T-helper 2 cell (primary cell): ENCODE data around the gene MYO1D.

Experiments
- DNase-seq, 5 experiments: peaks; one replicate each; pipeline versions ENCODE4 v3.0.0 to v3.0.0-alpha.2; 2012 to 2022

Gene MYO1D

DNA sequence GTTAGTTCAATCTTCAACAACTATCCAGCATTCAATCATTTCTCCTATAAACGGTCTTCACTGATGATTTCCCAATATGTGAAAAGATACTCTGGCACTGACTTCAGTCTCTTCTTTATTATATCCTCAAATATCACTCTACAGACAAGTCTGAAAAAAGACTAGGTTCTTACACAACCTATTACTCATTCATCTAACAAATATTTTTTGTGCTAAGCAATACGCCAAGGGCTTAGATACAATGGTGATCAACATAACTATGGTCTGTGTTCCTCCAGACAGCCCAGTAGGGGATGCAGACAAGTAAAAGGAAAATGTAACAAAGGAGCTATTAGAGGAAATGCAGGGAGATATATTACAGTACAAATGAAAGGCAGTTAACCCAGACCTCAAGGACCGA is 63.9 kb downstream of the MYO1D start:
- DNase-seq: no peak

DNA sequence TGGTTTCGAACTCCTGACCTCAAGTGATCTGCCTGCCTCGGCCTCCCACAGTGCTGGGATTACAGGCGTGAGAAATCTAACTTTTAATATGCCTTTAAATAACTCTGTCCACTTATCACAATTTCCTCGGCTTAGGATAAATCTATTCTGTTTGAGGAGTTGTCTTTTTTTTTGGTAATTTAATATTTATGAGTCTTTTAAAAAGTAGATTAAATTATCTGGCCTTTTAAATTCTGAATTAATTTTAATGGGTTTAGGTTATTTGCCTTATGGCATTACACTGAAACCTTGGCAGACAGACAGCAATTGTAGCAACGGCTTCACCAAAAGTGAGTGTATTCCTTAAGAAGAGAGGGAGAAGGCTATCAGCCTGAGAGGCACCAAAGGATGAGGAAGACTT is 66.2 kb downstream of the MYO1D start:
- DNase-seq: no peak

DNA sequence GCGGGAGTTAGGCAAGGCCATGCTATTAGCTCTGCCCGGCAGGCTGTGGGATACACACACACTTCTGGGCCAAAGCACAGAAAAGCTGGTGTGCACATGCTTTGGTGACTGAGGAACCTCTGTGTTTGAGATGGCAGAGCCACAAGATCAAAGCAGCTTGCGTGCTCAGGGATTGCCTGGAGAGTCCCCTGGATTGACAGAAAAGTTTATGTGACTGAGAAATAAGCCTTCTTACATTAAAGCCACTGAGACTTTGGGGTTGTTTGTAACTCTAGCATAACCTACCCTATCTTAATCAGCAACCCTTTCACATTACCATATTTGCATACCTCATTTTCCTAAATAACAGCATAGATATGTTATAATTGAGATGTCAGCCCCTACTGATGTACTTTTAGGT is 69.3 kb downstream of the MYO1D start:
- DNase-seq: peak in 1 of 5 experiments; percentile 22

DNA sequence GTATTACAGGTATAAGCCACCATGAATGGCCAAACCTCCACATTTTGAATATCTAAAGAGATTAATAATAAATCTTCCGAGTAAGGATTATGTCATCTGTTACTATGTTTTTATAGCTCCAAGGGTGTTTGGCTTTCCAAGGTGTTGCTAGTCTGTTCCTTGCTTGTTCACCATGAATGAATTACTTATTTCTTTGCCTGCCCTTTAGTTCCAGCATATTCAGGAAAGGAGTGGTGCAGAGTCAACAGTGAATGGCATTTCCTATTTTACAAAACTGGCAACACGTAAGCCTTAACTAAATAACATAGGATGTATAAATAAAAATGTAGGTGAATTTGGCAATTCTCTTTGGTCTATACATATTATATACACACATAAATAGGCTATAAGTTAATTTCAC is 70.3 kb downstream of the MYO1D start:
- no peak for DNase-seq

DNA sequence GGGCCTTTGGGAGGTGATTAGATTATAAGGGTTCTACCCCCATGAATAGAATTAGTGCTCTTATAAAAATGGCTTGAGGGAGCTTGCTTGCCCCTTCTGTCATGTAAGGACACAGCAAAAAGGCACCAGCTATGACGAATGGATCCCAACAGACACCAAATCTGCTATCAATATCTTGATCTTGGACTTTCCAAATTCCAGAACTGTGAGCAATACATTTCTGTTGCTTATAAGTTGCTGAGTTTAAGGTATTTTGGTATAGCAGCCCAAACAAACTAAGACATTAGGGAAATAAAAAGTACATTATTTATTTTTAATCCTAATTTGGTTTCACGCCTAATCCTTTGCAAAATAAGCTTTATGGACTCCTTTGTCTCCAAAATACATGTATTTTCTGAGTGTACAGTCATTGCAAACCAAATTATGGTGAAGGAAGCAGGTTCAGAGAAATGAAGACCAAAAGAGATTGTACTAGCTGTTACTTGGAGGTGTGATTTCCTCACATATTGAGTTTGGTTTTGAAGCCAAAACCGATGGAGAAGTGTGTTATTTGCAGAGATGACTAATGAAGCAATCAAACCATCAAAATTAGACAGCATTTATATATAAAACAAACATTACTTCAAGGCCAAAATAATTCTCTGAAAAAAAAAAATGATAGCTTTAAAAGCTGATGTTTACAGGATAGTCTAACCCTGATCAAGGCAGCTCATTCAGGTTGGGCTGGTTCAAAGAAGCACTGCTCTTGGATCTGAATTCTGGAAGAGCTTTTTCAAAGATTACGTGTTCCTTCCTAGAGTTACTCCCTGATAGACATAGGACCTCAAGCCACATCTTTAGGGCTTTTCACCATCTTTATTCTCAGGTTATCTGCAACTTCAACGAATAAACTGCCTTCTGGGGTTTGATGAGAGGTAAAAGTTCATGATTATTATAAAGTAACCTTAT is 71.6 kb downstream of the MYO1D start:
- peak in 1 of 5 experiments; percentile 65 for DNase-seq

DNA sequence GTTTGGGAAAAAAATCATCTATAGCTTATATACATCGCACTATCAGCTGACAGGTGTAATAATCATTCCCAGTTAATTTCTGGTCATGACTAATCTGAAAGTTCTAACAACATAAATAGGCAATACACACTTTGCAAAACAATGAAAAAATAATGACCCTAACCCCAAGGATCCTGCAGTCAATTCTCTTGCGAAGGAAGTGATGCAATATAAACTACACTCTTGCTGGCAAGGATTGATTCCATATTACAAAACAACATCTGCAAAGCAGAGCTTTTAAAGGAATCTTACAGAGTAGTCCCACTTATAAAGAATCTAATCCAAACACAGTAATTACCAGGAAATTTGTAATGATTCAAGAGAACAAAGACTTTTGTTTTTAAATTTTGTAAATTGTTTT is 73.4 kb downstream of the MYO1D start:
- DNase-seq: no peak

DNA sequence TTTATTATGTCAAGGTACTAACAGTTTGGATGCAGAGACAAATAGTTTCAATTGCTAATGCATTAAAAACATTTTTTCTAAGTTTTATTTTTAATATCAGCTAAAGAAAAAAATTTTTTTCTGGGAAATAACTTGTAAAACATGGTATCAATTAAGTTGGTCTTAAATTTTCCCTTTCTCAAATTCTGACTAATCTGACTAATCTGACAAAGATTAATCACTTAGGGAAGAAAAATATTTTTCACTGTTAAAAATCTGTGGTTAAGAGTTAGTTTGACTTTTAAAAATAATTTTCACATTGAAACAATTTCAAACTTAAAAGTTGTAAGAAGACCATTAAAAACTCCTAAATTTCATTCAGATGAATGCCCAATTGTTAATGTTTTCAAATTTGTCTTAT is 74.6 kb downstream of the MYO1D start:
- DNase-seq: no peak

DNA sequence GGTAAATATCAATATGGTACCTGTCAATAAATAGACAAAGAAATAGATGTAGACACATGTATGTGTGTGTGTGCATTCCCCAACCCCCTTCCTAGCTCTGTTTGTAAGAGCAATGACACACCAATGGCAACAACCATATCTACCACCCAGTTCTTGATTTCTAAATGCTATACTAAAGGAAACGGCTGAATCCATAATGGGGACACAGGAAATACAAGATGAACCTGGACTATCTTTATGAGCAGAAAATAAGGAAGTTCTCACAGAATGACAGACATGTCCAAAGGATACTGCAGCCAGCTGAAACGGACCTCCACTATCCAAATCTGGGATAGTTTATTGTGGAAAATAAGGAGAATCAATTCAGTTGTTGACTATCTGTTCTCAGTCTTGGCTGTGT is 75.3 kb downstream of the MYO1D start:
- DNase-seq: no peak

DNA sequence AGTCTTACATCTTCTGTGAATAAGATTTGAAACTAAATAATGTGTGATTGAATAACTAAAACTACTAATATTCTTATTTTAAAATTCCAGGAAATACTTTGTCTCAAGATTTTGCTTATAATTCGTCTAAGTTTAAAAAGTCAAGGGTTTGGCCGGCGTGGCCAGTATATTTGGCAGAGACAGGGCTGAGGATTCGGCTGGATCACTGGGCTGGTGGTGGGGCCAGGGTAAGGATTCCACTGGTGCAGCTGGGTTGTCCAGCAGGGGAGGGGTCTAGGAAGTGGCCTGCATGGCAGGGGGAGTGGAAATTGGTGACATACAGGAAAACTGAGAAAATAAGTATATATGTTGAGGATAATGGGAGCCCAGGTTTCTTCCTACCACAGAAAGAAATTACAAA is 75.7 kb downstream of the MYO1D start:
- DNase-seq: no peak

DNA sequence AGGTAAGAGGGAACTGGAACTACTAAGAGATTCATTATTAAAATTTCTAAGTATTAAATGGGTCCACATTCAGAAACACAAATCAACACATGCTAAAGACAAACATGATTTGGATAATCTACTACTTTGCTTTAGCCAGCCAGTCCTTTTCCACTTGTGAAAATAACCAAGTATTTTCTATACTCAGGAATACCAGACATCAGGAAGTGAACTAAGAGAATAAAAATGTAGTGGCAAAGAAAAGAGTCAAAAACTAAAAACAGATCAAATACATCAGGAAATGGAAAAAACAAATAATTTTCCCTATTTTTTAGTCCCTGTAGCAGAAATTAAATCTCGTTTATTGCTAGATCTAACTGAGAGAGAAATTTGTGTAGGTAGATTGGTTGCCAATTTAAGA is 78.0 kb downstream of the MYO1D start:
- DNase-seq: no peak

DNA sequence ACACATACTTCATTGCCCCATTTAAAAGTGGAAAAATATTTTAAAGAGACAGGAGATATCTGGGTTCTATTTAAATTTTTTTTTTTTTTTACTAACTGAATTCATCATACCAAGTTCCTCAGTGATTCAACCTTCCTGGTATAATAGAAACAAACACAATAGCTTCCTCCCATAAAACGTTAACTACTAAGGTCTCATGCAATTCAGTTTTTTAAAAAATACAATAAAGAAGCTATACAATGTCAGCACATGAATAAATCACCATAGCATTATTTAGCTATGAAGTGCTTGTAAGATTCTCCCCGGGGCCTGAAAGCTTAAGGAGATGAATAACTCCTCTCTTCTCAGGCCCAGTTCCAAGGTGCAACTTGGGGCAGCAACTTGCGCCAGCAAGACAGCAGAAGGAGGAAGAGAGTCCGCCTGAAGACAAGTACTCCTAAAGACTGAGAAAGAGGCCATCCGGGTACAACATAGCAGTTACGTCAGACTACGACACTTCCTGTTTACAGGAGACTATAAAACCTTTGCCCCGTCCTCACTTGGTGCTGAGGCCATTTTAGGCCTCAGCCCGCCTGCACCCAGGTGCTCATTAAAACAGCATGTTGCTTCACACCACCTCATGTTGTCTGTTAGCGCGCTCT is 81.5 kb downstream of the MYO1D start:
- no peak for DNase-seq

DNA sequence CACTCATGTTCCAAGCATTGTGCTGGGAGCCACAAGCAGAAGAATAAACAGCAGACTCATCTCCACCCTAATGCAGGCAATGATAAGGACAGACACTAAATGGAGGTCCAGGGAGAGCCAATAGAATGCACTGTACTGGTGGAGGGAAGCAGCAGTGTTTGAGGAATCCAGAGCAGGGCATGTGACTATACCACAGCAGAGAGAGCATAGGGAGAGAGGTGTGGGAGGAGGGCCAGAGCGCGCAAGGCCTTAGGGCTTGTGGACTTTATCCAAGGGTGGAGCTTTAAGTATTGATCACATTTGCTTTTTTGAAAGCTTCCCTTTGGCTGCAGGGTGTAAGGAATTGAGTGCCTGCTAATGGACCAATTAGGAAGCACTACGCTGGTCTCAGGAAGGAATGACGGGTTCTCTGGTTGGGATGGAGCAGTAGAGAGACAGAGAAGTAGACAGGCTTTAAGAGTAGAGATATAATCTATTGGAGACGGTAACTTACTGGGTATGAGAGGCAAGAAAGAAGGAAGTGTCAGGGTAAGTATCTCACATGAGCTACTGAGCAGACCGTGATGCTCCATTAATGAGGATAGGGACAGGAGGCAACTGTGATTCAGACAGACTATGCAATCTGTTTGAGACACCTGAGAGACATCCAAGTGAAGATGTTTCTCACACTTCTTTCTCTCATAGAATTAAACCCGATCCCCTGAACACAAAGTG is 82.2 kb downstream of the MYO1D start:
- DNase-seq: no peak

DNA sequence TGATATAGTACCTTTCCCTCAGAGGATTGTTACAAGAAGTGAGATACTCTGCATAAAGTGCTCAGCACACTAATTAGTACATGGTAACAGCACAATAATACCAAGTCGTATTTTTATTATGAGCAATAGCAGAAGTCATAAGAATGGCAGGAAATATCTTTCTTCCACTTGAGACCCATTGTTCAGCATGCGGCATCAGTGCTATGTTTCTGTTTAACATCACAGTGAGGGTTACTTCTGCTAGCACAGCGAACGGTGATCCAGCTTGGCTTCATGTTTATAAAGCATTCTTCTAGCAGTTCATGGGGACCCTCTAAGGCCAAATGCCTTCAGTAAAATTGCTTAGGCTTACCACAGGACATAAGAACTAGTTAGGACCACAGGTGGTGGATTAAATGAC is 83.1 kb downstream of the MYO1D start:
- DNase-seq: no peak

DNA sequence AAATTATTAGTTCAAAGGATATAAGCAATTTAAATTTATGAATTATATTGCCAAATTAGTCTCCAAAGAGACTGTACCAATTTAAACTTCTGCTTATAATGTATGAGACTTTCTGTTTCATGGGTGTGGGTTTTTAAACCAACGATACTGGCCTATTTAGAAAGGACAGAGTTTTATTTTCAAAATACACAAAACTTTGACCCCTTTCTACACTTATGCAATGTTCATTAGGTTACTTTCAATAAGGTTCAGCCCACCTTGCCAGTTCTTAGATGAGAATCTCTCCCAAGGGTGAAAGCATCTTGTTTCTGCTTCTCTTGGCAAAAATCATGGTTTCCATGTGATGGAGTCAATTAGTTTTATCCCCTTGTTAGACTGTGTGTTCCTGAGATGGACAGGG is 84.7 kb downstream of the MYO1D start:
- DNase-seq: no peak

DNA sequence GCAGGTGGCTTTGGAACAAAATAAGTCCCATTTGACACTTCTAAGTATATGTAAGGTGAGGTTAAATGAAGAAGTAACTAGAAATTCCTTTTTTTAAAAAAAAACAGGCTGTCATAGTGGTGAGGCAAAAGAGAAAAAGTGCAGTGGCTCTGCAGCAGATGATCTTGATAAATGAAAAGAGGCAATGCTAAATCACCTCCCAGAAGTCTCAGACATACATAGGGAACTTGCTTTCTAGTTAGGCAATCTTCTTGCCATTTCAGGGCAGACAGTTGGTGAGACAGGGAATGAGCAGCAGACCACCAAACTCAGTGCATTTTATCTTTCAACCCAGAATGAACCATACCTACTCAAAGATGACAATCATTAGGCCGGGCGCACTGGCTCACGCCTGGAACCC is 90.8 kb downstream of the MYO1D start:
- DNase-seq: no peak

DNA sequence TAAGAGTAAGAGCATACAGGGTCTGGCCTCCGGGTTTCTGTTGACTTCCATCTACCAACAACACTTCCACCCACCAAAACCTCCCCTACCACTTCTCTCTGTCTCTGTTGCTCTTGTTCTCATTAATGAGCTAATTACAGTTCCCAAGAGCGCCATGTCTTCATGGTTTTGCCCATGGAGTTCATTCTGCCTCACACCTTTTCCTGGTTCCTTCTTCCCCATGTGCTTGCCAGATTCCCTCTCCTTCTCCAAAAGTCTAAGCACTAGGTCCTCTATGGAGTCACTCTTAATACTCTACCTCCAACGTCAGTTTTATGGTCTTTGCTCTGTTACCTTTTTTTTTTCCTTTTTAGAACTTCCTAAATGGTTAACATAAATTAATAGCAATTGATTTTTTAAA is 92.8 kb downstream of the MYO1D start:
- DNase-seq: no peak

DNA sequence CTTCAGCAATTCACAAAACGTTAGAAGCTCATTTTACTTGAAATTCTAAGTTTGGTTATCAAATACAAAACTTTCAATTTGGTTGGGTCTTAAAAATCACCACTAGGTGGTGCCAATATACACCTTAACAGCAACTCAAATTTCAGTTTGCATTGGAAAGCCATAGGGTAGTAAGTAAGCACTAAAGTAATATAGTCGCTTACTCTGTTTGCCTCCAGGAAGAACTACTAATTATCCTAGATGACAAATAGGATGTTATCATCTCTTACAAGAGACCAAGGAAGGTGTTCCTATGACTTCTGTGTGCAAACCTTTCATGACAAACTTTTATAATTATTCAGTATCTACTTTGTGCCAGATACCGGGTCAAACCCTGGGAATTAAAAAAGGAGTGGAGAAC is 93.3 kb downstream of the MYO1D start:
- peak in 2 of 5 experiments; percentile 17 to 72 for DNase-seq

DNA sequence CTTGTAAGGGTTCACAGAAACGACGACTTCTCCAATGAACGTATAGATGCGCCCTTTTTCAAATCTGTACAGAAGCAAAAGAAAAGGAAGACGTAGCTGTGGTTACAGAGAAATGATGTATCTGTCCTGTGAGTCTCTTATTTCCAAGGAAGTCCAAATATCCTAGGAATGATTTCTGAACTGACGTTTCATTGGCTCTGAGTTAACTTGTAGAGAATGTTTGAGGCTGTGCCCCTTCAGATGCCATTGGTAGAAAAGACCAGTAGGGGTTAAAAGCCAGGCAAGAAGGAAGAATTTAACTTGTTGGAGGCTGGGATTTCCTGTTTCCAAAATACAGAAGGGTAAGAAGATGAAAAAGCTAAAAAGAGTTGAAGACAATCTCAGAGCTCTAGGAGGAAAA is 96.2 kb downstream of the MYO1D start:
- no peak for DNase-seq

DNA sequence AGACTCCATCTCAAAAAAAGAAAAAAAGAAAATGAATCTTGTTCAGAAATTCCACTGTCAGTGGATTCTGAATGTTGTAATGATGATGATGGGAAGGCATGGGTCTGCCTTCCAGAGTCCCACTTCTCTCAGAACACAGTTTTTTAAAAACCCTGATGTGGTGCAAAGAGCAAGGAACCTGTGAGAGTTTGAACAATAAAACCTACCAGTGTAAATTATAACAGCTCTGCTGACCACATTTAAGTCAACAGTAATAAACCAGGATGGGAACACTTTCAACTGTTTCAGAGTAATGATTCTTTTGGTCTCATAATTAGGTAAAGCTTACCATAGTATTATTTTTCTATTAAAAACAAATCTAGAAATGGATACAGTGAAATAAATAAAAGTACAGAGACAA is 99.0 kb downstream of the MYO1D start:
- DNase-seq: no peak

DNA sequence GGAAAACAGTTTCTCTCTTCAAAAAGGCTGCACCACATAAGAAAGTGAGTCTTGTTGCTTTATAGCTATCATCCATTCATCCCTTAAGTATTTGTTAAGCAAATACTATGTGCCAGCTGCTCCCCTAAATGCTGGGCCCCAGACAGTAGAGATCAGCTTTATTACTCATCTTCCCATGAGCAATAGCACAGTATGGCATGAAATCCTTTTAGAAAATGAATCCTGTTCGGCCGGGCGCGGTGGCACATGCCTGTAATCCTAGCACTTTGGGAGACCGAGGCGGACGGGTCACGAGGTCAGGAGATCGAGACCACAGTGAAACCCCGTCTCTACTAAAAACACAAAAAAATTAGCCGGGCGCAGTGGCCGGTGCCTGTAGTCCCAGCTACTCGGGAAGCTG is 99.5 kb downstream of the MYO1D start:
- no peak for DNase-seq

DNA sequence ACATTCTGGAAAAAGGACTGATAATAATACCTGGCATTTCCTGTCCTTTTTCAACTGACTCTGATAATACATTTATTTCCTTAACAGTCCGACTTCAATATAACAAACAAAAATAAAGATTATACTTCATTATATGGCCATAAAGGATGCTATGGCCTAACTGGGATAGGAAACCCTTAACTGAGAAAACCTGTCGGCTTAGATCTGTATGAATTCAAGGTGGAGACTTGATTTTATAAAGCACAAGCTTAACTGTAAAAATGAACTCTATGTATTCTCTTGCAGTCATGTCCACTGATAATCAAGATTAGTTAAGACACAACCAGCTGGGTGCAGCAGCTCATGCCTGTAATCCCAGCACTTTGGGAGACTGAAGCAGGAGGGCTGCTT is 102.2 kb downstream of the MYO1D start:
- DNase-seq: no peak

DNA sequence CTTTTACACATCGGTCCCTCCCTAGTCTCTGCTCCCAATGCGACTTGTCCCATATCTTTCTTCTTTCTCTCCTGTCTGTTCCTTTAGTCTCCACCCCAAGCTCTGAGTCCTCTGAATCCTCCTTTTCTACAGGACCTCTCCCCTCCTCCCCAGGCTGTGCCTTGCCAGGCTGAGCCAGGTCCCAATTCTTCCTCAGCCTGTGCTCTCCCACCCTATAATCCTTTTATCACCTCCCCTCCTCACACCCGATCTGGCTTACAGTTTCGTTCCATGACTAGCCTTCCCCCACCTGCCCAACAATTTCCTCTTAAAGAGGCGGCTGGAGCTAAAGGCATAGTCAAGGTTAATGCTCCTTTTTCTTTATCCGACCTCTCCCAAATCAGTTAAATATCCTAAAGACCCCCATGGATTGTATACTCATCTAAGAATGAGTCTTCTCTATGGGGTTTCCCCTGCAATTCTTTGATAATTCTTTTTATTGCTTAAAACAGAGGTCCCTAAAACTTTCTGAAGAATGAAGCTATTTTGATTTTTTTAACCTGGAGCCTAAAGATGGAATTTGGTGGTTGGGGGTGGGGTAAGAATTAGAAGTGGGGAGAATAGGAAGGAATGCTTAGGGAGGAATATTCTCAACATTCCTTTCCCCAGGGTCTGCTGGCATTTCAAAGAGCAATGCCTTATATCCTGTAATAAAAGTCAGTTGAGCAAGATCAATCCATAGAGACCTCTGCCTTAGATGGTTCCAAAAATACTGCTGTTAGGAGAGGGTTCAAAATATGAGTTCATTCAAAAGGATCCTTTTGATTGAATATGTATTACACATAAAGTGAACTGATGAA is 102.8 kb downstream of the MYO1D start:
- no peak for DNase-seq
